Naive thymus-derived CD4-positive, alpha-beta T cell (primary cell): ENCODE data around the gene ZNF488. TPM values are rescaled to one million over a fixed set of nuclear protein-coding genes. Genes with fewer than 3 reads are reported as not detected.

Experiments
- ATAC-seq: fragments of 150-1000 bp; cut with Tn5 transposase; 2 replicates; pipeline ENCODE4 v1.10.0; 2021; ENCODE audit warnings: mild to moderate bottlenecking, moderate library complexity
- CTCF ChIA-PET: fragments of 350-600 bp; sonication (Branson Sonifier 250); formaldehyde crosslinking; loops from one replicate; lab custom pipeline; 2021; ENCODE audit warnings: antibody characterized with exemption; lab: Charles Lee
- POLR2A ChIA-PET: fragments of 350-600 bp; sonication (Branson Sonifier 250); formaldehyde crosslinking; loops from one replicate; lab custom pipeline; 2021; ENCODE audit warnings: antibody characterized with exemption, inconsistent platforms; lab: Charles Lee
- DNase-seq, 9 donors: peaks; one replicate each; pipeline versions ENCODE4 v3.0.0 to v3.0.0-alpha.2; 2020 to 2022; ENCODE audit warnings: mixed read lengths in 1 of 9
- H3K27ac ChIP-seq: one replicate; pipeline ENCODE4 v1.7.0; 2013; ENCODE audit warnings: mild to moderate bottlenecking, low read depth, low read length, moderate library complexity
- H3K27me3 ChIP-seq, 2 donors: one replicate each; pipeline ENCODE4 v1.7.0; 2013; ENCODE audit warnings: low read length in 2 of 2, mild to moderate bottlenecking in 2 of 2, moderate library complexity in 2 of 2; ENCODE audit not compliant: control insufficient read depth in 2 of 2, insufficient read depth in 2 of 2
- H3K36me3 ChIP-seq, 3 experiments: 1 replicate in 2 of 3; 2 replicates in 1 of 3; pipeline ENCODE4 v1.7.0; 2013; ENCODE audit warnings: low read length in 3 of 3, mild to moderate bottlenecking in 3 of 3, moderate library complexity in 1 of 3; ENCODE audit not compliant: insufficient read depth in 3 of 3, control insufficient read depth in 2 of 3
- H3K4me1 ChIP-seq, 2 donors: one replicate each; pipeline ENCODE4 v1.7.0; 2013; ENCODE audit warnings: low read length in 2 of 2, mild to moderate bottlenecking in 2 of 2, moderate library complexity in 1 of 2; ENCODE audit not compliant: control insufficient read depth in 2 of 2, insufficient read depth in 2 of 2
- H3K4me3 ChIP-seq: 2 replicates; pipeline ENCODE4 v1.7.0; 2013; ENCODE audit warnings: mild to moderate bottlenecking, low read length
- H3K9me3 ChIP-seq, 3 experiments: 1 replicate in 2 of 3; 2 replicates in 1 of 3; pipeline ENCODE4 v1.7.0; 2013; ENCODE audit warnings: low read length in 3 of 3; ENCODE audit not compliant: control insufficient read depth in 2 of 3
- H3K27ac Mint-ChIP-seq, 9 donors: one replicate each; pipeline ENCODE4 v1.8.0; 2020 to 2022; ENCODE audit warnings: mixed read lengths in 9 of 9, mild to moderate bottlenecking in 8 of 9, moderate library complexity in 5 of 9, inconsistent platforms in 2 of 9
- H3K27me3 Mint-ChIP-seq, 5 donors: one replicate each; pipeline ENCODE4 v1.8.0; 2021 to 2022; ENCODE audit warnings: mixed read lengths in 5 of 5, mild to moderate bottlenecking in 1 of 5
- H3K36me3 Mint-ChIP-seq, 5 donors: one replicate each; pipeline ENCODE4 v1.8.0; 2020 to 2022; ENCODE audit warnings: mixed read lengths in 5 of 5, mild to moderate bottlenecking in 3 of 5, inconsistent platforms in 1 of 5
- H3K4me1 Mint-ChIP-seq, 7 donors: one replicate each; pipeline ENCODE4 v1.8.0; 2020 to 2022; ENCODE audit warnings: mixed read lengths in 7 of 7, mild to moderate bottlenecking in 3 of 7, inconsistent platforms in 1 of 7
- H3K4me3 Mint-ChIP-seq, 10 donors: one replicate each; pipeline ENCODE4 v1.8.0; 2020 to 2022; ENCODE audit warnings: mild to moderate bottlenecking in 10 of 10, mixed read lengths in 10 of 10, moderate library complexity in 6 of 10, inconsistent platforms in 2 of 10
- H3K9me3 Mint-ChIP-seq, 11 donors: one replicate each; pipeline ENCODE4 v1.8.0; 2020 to 2022; ENCODE audit warnings: mixed read lengths in 11 of 11, mild to moderate bottlenecking in 4 of 11, inconsistent platforms in 1 of 11, moderate library complexity in 1 of 11
- intact Hi-C, 2 donors: fragments of 100-400 bp; cut with micrococcal nuclease; formaldehyde crosslinking; loops; one replicate each; pipeline ENCODE4 v1.15.1; 2023
- polyA plus RNA-seq, 2 donors: library from polyadenylated mRNA; unstranded; fragments of 300-500 nt; fragmentation: Illumina TruSeq; gene quantifications; one replicate each; pipeline ENCODE4 v1.2.3, GENCODE V29; 2021
- total RNA-seq, 6 experiments: library from RNA in 5 of 6; stranded (reverse) in 5 of 6; gene quantifications; 1 replicate in 5 of 6; 2 replicates in 1 of 6; pipeline ENCODE4 v1.2.3 and lab custom pipeline; 2021 to 2026

The ZNF488 gene
- total and polyA plus RNA-seq, 7 experiments from 2014 or later: 0.12 TPM; not detected in 6

- Mint-ChIP-seq H3K27me3 (peaks cover 0 to 8% (median 0%) of the 10 kb centered on the region in 5 donors), H3K36me3 (no peaks in the 10 kb centered on the region), H3K4me3 (no peak overlapping the region), H3K9me3 (peaks cover 0 to 6% (median 0%) of the 10 kb centered on the region in 11 donors), H3K4me1 (no peaks in the 10 kb centered on the region), H3K27ac (no peak overlapping the region)
- H3K4me3 ChIP-seq: no peak overlapping the region
- H3K27me3 ChIP-seq: no peaks in the 10 kb centered on the region
- ChIA-PET CTCF (no interaction called here), POLR2A (no interaction called here)
- no peak for ATAC-seq
- intact Hi-C loops: no loop called here
- no peaks in the 10 kb centered on the region for H3K9me3 ChIP-seq
- no peak for DNase-seq
- no peaks in the 10 kb centered on the region for H3K4me1 ChIP-seq
- no peak overlapping the region for H3K27ac ChIP-seq
- no peaks in the 10 kb centered on the region for H3K36me3 ChIP-seq
These were observed 57.7 kb downstream of the ZNF488 start for GRCh38 chr10:47326306-47326926.

DNA sequence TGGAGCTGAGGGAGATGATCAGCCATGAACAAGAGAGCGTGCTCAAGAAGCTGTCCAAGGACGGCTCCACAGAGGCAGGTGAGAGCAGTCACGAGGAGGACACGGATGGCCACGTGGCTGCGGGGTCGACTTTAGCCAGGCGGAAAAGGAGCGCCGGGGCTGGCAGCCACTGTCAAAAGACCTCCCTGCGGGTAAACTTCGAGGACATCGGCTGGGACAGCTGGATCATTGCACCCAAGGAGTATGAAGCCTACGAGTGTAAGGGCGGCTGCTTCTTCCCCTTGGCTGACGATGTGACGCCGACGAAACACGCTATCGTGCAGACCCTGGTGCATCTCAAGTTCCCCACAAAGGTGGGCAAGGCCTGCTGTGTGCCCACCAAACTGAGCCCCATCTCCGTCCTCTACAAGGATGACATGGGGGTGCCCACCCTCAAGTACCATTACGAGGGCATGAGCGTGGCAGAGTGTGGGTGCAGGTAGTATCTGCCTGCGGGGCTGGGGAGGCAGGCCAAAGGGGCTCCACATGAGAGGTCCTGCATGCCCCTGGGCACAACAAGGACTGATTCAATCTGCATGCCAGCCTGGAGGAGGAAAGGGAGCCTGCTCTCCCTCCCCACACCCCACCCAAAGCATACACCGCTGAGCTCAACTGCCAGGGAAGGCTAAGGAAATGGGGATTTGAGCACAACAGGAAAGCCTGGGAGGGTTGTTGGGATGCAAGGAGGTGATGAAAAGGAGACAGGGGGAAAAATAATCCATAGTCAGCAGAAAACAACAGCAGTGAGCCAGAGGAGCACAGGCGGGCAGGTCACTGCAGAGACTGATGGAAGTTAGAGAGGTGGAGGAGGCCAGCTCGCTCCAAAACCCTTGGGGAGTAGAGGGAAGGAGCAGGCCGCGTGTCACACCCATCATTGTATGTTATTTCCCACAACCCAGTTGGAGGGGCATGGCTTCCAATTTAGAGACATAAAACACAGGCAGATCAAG, 58.5 kb downstream of the ZNF488 start:
- Histone ChIP-seq H3K9me3 (no peaks in the 10 kb centered on the region), H3K4me1 (no peaks in the 10 kb centered on the region), H3K27ac (no peak overlapping the region), H3K36me3 (no peaks in the 10 kb centered on the region), H3K27me3 (no peaks in the 10 kb centered on the region), H3K4me3 (no peak overlapping the region)
- CTCF ChIA-PET: no interaction called here
- Mint-ChIP-seq H3K9me3 (peaks cover 0 to 6% (median 0%) of the 10 kb centered on the region in 11 donors), H3K36me3 (no peaks in the 10 kb centered on the region), H3K4me3 (no peak overlapping the region), H3K27ac (no peak overlapping the region), H3K27me3 (peaks cover 0 to 8% (median 4%) of the 10 kb centered on the region in 5 donors), H3K4me1 (no peaks in the 10 kb centered on the region)
- DNase-seq (no peak), ATAC-seq (no peak)
- intact Hi-C loops: no loop called here
- POLR2A ChIA-PET: no interaction called here

- Histone ChIP-seq H3K9me3 (no peaks in the 10 kb centered on the region), H3K4me3 (no peak overlapping the region), H3K27ac (no peak overlapping the region), H3K4me1 (no peaks in the 10 kb centered on the region), H3K27me3 (no peaks in the 10 kb centered on the region), H3K36me3 (no peaks in the 10 kb centered on the region)
- H3K4me3 Mint-ChIP-seq: no peak overlapping the region
- CTCF ChIA-PET: interaction anchor here (1.9 kb wide), 1 partner anchor 276 kb away, joined by 4 read pairs; no protein-coding TSS in a partner anchor
- no peaks in the 10 kb centered on the region for H3K36me3 Mint-ChIP-seq
- DNase-seq (no peak), ATAC-seq (no peak)
- H3K27me3 Mint-ChIP-seq: peaks cover 0 to 8% (median 4%) of the 10 kb centered on the region in 5 donors
- POLR2A ChIA-PET: no interaction called here
- intact Hi-C loops: no loop called here
- peaks cover 0 to 6% (median 0%) of the 10 kb centered on the region in 11 donors for H3K9me3 Mint-ChIP-seq
- no peak overlapping the region for H3K27ac Mint-ChIP-seq
- no peaks in the 10 kb centered on the region for H3K4me1 Mint-ChIP-seq
These were observed 60.3 kb downstream of the ZNF488 start for GRCh38 chr10:47323636-47324296.

DNA sequence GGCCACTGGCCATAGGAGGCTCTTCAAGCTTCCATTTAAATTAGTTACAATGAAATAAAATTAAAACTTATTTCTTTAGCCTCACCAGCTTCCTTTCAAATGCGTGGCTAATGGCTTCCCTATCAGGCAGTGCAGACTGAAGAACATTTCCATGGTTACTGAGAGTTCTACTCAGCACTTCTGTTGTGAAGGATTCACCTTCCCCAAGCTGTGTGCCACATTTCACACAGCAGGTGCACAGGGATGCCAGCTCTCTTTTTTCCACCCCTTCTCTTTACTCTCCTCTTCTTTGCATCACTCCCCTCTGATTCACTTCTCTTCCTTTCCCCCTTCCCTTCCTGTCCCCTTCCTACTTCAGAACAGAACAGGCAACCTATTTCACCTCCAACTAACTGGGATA, 61.0 kb downstream of the ZNF488 start:
- DNase-seq (no peak), ATAC-seq (no peak)
- H3K27me3 ChIP-seq: no peaks in the 10 kb centered on the region
- no peak overlapping the region for H3K4me3 ChIP-seq
- Mint-ChIP-seq H3K27ac (no peak overlapping the region), H3K4me3 (no peak overlapping the region), H3K9me3 (peaks cover 0 to 5% (median 0%) of the 10 kb centered on the region in 11 donors), H3K27me3 (peaks cover 0 to 8% (median 4%) of the 10 kb centered on the region in 5 donors), H3K36me3 (no peaks in the 10 kb centered on the region), H3K4me1 (no peaks in the 10 kb centered on the region)
- no peaks in the 10 kb centered on the region for H3K36me3 ChIP-seq
- CTCF ChIA-PET: interaction anchor here (1.9 kb wide), 1 partner anchor 275 kb away, joined by 4 read pairs; no protein-coding TSS in a partner anchor
- H3K9me3 ChIP-seq: no peaks in the 10 kb centered on the region
- H3K27ac ChIP-seq: no peak overlapping the region
- POLR2A ChIA-PET: no interaction called here
- intact Hi-C loops: no loop called here
- no peaks in the 10 kb centered on the region for H3K4me1 ChIP-seq

DNA sequence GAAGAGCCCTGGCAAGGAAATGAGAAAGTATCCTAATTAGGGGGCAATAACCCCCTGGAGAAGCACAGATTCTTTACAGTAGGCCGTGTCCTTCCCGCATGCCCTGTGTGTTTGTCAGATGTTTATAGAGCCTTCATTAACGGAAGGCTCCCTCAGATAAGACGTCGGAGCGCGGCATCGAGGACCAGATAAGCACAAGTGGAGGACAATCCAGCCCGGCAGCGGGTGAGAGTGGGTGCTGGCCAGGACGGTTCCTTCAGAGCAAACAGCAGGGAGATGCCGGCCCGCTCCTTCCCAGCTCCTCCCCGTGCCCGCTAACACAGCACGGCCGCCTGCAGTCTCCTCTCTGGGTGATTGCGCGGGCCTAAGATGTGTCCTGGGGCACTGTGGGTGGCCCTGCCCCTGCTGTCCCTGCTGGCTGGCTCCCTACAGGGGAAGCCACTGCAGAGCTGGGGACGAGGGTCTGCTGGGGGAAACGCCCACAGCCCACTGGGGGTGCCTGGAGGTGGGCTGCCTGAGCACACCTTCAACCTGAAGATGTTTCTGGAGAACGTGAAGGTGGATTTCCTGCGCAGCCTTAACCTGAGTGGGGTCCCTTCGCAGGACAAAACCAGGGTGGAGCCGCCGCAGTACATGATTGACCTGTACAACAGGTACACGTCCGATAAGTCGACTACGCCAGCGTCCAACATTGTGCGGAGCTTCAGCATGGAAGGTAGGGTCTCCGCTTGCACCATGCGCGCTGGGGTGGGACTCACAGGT, 61.6 kb downstream of the ZNF488 start, which contains the start of gene GDF2:
Gene GDF2 (plus strand): TSS at position 155 of the 762 bp plus-strand sequence. CDS start 215 bp downstream, at position 370.
- Mint-ChIP-seq H3K9me3 (no peaks in the 10 kb centered on the region), H3K36me3 (no peaks in the 10 kb centered on the region), H3K27me3 (peaks cover 0 to 8% (median 4%) of the 10 kb centered on the region in 5 donors), H3K4me1 (no peaks in the 10 kb centered on the region), H3K4me3 (no peak within 1 kb of the TSS), H3K27ac (no peak within 1 kb of the TSS)
- DNase-seq: no peak
- no peak within 1 kb of the TSS for H3K27ac ChIP-seq
- ATAC-seq: no peak
- no peaks in the 10 kb centered on the region for H3K9me3 ChIP-seq
- ChIA-PET CTCF (no interaction called here), POLR2A (no interaction called here)
- H3K4me1 ChIP-seq: no peaks in the 10 kb centered on the region
- intact Hi-C loops: no loop called here
- H3K4me3 ChIP-seq: no peak within 1 kb of the TSS
- no peaks in the 10 kb centered on the region for H3K36me3 ChIP-seq
- no peaks in the 10 kb centered on the region for H3K27me3 ChIP-seq
